Measurements from ENCODE around the gene DYNLT4.
"Not testable (repeated sequence)": the region's sequence is repeated elsewhere in the genome, so short reads cannot be mapped to it uniquely, and the experiment has no call there.

Gene DYNLT4

GRCh38 chr1:44799770-44800584, 7.2 kb downstream of the DYNLT4 start, which contains the start of gene PLK3:
Gene PLK3 (plus strand): TSS chr1:44800377. CDS start chr1:44800464, 87 bp downstream.
- DNase-seq (ENCODE audit: low spot score in 2 of 2) = peak; percentile 98 to 99
- in situ Hi-C loops (cut with MboI; ENCODE audit: low sequenced_read_pairs) = no loop called here
- H3K27me3 ChIP-seq (ENCODE audit: low read depth) = no peaks in the 10 kb centered on the region
- H3K36me3 ChIP-seq (replicated peaks) = peaks cover 26% of the 10 kb centered on the region
- H3K4me1 ChIP-seq = no peaks in the 10 kb centered on the region; the same call in 1 of the 2 replicates
- H3K9me3 ChIP-seq = no peaks in the 10 kb centered on the region
- peak within 1 kb of the TSS; percentile 82 for H3K4me3 ChIP-seq

- Histone ChIP-seq H3K4me1 (no peaks in the 10 kb centered on the region; the same call in 1 of the 2 replicates), H3K4me3 (no peak overlapping the region), H3K9me3 (no peaks in the 10 kb centered on the region), H3K27me3 (ENCODE audit: low read depth) (no peaks in the 10 kb centered on the region), H3K36me3 (replicated peaks) (peaks cover 19% of the 10 kb centered on the region)
- in situ Hi-C loops (cut with MboI; ENCODE audit: low sequenced_read_pairs) = no loop called here
- DNase-seq (ENCODE audit: low spot score in 2 of 2) = no peak
Measured at GRCh38 chr1:44798481-44799365, 8.4 kb downstream of the DYNLT4 start.

GRCh38 chr1:44797886-44798285, 9.3 kb downstream of the DYNLT4 start:
- H3K36me3 ChIP-seq (replicated peaks) = peaks cover 10% of the 10 kb centered on the region
- H3K4me3 ChIP-seq; H3K9me3 ChIP-seq; H3K4me1 ChIP-seq; DNase-seq (ENCODE audit: low spot score in 2 of 2); H3K27me3 ChIP-seq (ENCODE audit: low read depth); in situ Hi-C loops (cut with MboI; ENCODE audit: low sequenced_read_pairs): not testable (repeated sequence)

- Histone ChIP-seq H3K9me3 (no peaks in the 10 kb centered on the region), H3K36me3 (replicated peaks) (no peaks in the 10 kb centered on the region), H3K27me3 (ENCODE audit: low read depth) (no peaks in the 10 kb centered on the region), H3K4me1 (no peaks in the 10 kb centered on the region; the same call in 1 of the 2 replicates), H3K4me3 (no peak overlapping the region)
- DNase-seq (ENCODE audit: low spot score in 2 of 2) = no peak
- in situ Hi-C loops (cut with MboI; ENCODE audit: low sequenced_read_pairs) = no loop called here
Measured at GRCh38 chr1:44792736-44793502, 14.2 kb downstream of the DYNLT4 start.

- no peaks in the 10 kb centered on the region for H3K36me3 ChIP-seq (replicated peaks)
- no peak overlapping the region for H3K4me3 ChIP-seq
- no peaks in the 10 kb centered on the region for H3K9me3 ChIP-seq
- in situ Hi-C loops (cut with MboI; ENCODE audit: low sequenced_read_pairs) = no loop called here
- no peak for DNase-seq (ENCODE audit: low spot score in 2 of 2)
- peaks cover 6% of the 10 kb centered on the region for H3K4me1 ChIP-seq
- H3K27me3 ChIP-seq (ENCODE audit: low read depth) = no peaks in the 10 kb centered on the region
Measured at GRCh38 chr1:44790968-44791801, 16.0 kb downstream of the DYNLT4 start.

GRCh38 chr1:44788120-44788860, 18.9 kb downstream of the DYNLT4 start, which contains the start of gene BEST4:
Gene BEST4 (minus strand): TSS chr1:44788170. CDS start chr1:44787705, 465 bp downstream.
- H3K4me1 ChIP-seq = peaks cover 10% of the 10 kb centered on the region
- H3K9me3 ChIP-seq = no peaks in the 10 kb centered on the region
- no peak for DNase-seq (ENCODE audit: low spot score in 2 of 2)
- no peaks in the 10 kb centered on the region for H3K36me3 ChIP-seq (replicated peaks)
- H3K27me3 ChIP-seq (ENCODE audit: low read depth) = no peaks in the 10 kb centered on the region
- no peak within 1 kb of the TSS for H3K4me3 ChIP-seq
- in situ Hi-C loops (cut with MboI; ENCODE audit: low sequenced_read_pairs) = no loop called here

- H3K4me3 ChIP-seq = no peak overlapping the region
- H3K9me3 ChIP-seq = no peaks in the 10 kb centered on the region
- H3K36me3 ChIP-seq (replicated peaks) = no peaks in the 10 kb centered on the region; the same call in 1 of the 2 replicates
- DNase-seq (ENCODE audit: low spot score in 2 of 2) = no peak
- in situ Hi-C loops (cut with MboI; ENCODE audit: low sequenced_read_pairs) = no loop called here
- H3K27me3 ChIP-seq (ENCODE audit: low read depth) = no peaks in the 10 kb centered on the region
- peaks cover 10% of the 10 kb centered on the region for H3K4me1 ChIP-seq
Measured at GRCh38 chr1:44787506-44787905, 19.6 kb downstream of the DYNLT4 start.

- peak overlapping the region; percentile 38 for H3K4me3 ChIP-seq
- no peaks in the 10 kb centered on the region for H3K9me3 ChIP-seq
- H3K27me3 ChIP-seq (ENCODE audit: low read depth) = no peaks in the 10 kb centered on the region
- in situ Hi-C loops (cut with MboI; ENCODE audit: low sequenced_read_pairs) = no loop called here
- H3K4me1 ChIP-seq = peaks cover 10% of the 10 kb centered on the region
- no peaks in the 10 kb centered on the region; the same call in 1 of the 2 replicates for H3K36me3 ChIP-seq (replicated peaks)
- no peak for DNase-seq (ENCODE audit: low spot score in 2 of 2)
Measured at GRCh38 chr1:44786841-44787426, 20.2 kb downstream of the DYNLT4 start.

- DNase-seq (ENCODE audit: low spot score in 2 of 2) = peak; percentile 81 to 91
- Histone ChIP-seq H3K36me3 (replicated peaks) (peaks cover 6% of the 10 kb centered on the region), H3K4me1 (peaks cover 10% of the 10 kb centered on the region), H3K27me3 (ENCODE audit: low read depth) (no peaks in the 10 kb centered on the region), H3K4me3 (peak overlapping the region; percentile 38), H3K9me3 (no peaks in the 10 kb centered on the region)
- in situ Hi-C loops (cut with MboI; ENCODE audit: low sequenced_read_pairs) = no loop called here
Measured at GRCh38 chr1:44786138-44786840, 20.9 kb downstream of the DYNLT4 start.

- peaks cover 12% of the 10 kb centered on the region for H3K36me3 ChIP-seq (replicated peaks)
- H3K9me3 ChIP-seq = no peaks in the 10 kb centered on the region
- H3K27me3 ChIP-seq (ENCODE audit: low read depth) = no peaks in the 10 kb centered on the region
- DNase-seq (ENCODE audit: low spot score in 2 of 2) = no peak
- H3K4me3 ChIP-seq = peak overlapping the region; percentile 38
- peaks cover 10% of the 10 kb centered on the region for H3K4me1 ChIP-seq
- in situ Hi-C loops (cut with MboI; ENCODE audit: low sequenced_read_pairs) = no loop called here
Measured at GRCh38 chr1:44785501-44786137, 21.5 kb downstream of the DYNLT4 start.

- Histone ChIP-seq H3K4me3 (no peak overlapping the region), H3K36me3 (replicated peaks) (peaks cover 18% of the 10 kb centered on the region), H3K9me3 (no peaks in the 10 kb centered on the region), H3K27me3 (ENCODE audit: low read depth) (no peaks in the 10 kb centered on the region), H3K4me1 (peaks cover 10% of the 10 kb centered on the region)
- DNase-seq (ENCODE audit: low spot score in 2 of 2) = no peak
- in situ Hi-C loops (cut with MboI; ENCODE audit: low sequenced_read_pairs) = no loop called here
Measured at GRCh38 chr1:44785029-44785380, 22.1 kb downstream of the DYNLT4 start.
